NCI-H2171 (cell line): Measurements from ENCODE around the gene PPY.
"Not testable (repeated sequence)": the region's sequence is repeated elsewhere in the genome, so short reads cannot be mapped to it uniquely, and the experiment has no call there.

ENCODE experiments used
- DNase-seq: peaks from one replicate; lab custom pipeline; 2025; lab: John Stamatoyannopoulos, UW

The PPY gene

GRCh38 chr17:43942051-43942685, at the start of gene PPY:
Gene PPY (minus strand): TSS chr17:43942476. CDS start chr17:43941654, 822 bp downstream.
- DNase-seq, result no peak

GRCh38 chr17:43988301-43988700, 46.0 kb upstream of the PPY start:
- no peak for DNase-seq

GRCh38 chr17:43987131-43988021, 45.1 kb upstream of the PPY start:
- no peak for DNase-seq

- no peak for DNase-seq
Measured at GRCh38 chr17:43986225-43986981, 44.1 kb upstream of the PPY start.

GRCh38 chr17:43984521-43984920, 42.2 kb upstream of the PPY start:
- no peak for DNase-seq

GRCh38 chr17:43983515-43984411, 41.5 kb upstream of the PPY start:
- DNase-seq, result no peak

GRCh38 chr17:43983196-43983514, 40.9 kb upstream of the PPY start:
- no peak for DNase-seq

- no peak for DNase-seq
Measured at GRCh38 chr17:43982171-43982570, 39.9 kb upstream of the PPY start.

GRCh38 chr17:43979671-43980070, 37.4 kb upstream of the PPY start:
- DNase-seq, result no peak

- DNase-seq, result no peak
Measured at GRCh38 chr17:43979011-43979410, 36.7 kb upstream of the PPY start.

GRCh38 chr17:43978078-43978477, 35.8 kb upstream of the PPY start:
- no peak for DNase-seq

- DNase-seq, result no peak
Measured at GRCh38 chr17:43976963-43977837, 34.9 kb upstream of the PPY start.

- no peak for DNase-seq
Measured at GRCh38 chr17:43975898-43976297, 33.6 kb upstream of the PPY start.

- no peak for DNase-seq
Measured at GRCh38 chr17:43974382-43975266, 32.3 kb upstream of the PPY start.

GRCh38 chr17:43972444-43973212, 30.4 kb upstream of the PPY start:
- not testable (repeated sequence) for DNase-seq

GRCh38 chr17:43971436-43971835, 29.2 kb upstream of the PPY start:
- DNase-seq, result not testable (repeated sequence)

- DNase-seq, result no peak
Measured at GRCh38 chr17:43970366-43970765, 28.1 kb upstream of the PPY start.

- DNase-seq, result no peak
Measured at GRCh38 chr17:43967251-43967875, 25.1 kb upstream of the PPY start.
